ENCODE results near the gene TNS3.
A peak's percentile ranks its signal among the peaks of the same experiment; 100 is the strongest.

TNS3 gene

GRCh38 chr7:47255007-47255406, 326.9 kb downstream of the TNS3 start:
- Mint-ChIP-seq H3K27me3 (peaks cover 0 to 26% of the 10 kb centered on the region in 2 donors), H3K4me1 (ENCODE audit: low read depth in 2 of 2) (no peaks in the 10 kb centered on the region), H3K27ac (no peak overlapping the region), H3K36me3 (ENCODE audit: insufficient read depth) (no peaks in the 10 kb centered on the region), H3K9me3 (no peaks in the 10 kb centered on the region), H3K4me3 (peak overlapping the region in 1 of 2 donors; percentile 36)
- no peak for DNase-seq
- ATAC-seq (replicated peaks), result no peak

- ATAC-seq (replicated peaks) (peak; percentile 48), DNase-seq (peak in 1 of 3 experiments; percentile 2)
- no peaks in the 10 kb centered on the region for H3K4me1 Mint-ChIP-seq (ENCODE audit: low read depth in 2 of 2)
- peaks cover 0 to 26% of the 10 kb centered on the region in 2 donors for H3K27me3 Mint-ChIP-seq
- H3K4me3 Mint-ChIP-seq, result peak overlapping the region; percentile 7 to 36
- H3K9me3 Mint-ChIP-seq, result no peaks in the 10 kb centered on the region
- H3K27ac Mint-ChIP-seq, result no peak overlapping the region
- no peaks in the 10 kb centered on the region for H3K36me3 Mint-ChIP-seq (ENCODE audit: insufficient read depth)
These were observed 327.6 kb downstream of the TNS3 start for GRCh38 chr7:47254081-47254977.

GRCh38 chr7:47253650-47254080, 328.2 kb downstream of the TNS3 start:
- Mint-ChIP-seq H3K9me3 (no peaks in the 10 kb centered on the region), H3K4me1 (ENCODE audit: low read depth in 2 of 2) (no peaks in the 10 kb centered on the region), H3K36me3 (ENCODE audit: insufficient read depth) (no peaks in the 10 kb centered on the region), H3K27me3 (peaks cover 0 to 26% of the 10 kb centered on the region in 2 donors), H3K4me3 (peak overlapping the region in 1 of 2 donors; percentile 7), H3K27ac (no peak overlapping the region)
- DNase-seq (no peak), ATAC-seq (replicated peaks) (no peak)

GRCh38 chr7:47252675-47253074, 329.2 kb downstream of the TNS3 start:
- Mint-ChIP-seq H3K4me3 (no peak overlapping the region), H3K9me3 (no peaks in the 10 kb centered on the region), H3K4me1 (ENCODE audit: low read depth in 2 of 2) (no peaks in the 10 kb centered on the region), H3K27ac (no peak overlapping the region), H3K27me3 (peaks cover 0 to 26% of the 10 kb centered on the region in 2 donors), H3K36me3 (ENCODE audit: insufficient read depth) (no peaks in the 10 kb centered on the region)
- ATAC-seq (replicated peaks), result no peak
- DNase-seq, result no peak

- H3K27me3 Mint-ChIP-seq, result peaks cover 0 to 13% of the 10 kb centered on the region in 2 donors
These were observed 332.6 kb downstream of the TNS3 start for GRCh38 chr7:47249361-47249760.

GRCh38 chr7:47248797-47249196, 333.1 kb downstream of the TNS3 start:
- peaks cover 0 to 11% of the 10 kb centered on the region in 2 donors for H3K27me3 Mint-ChIP-seq
- DNase-seq (no peak), ATAC-seq (replicated peaks) (no peak)
- no peak overlapping the region for H3K27ac Mint-ChIP-seq
- no peaks in the 10 kb centered on the region for H3K4me1 Mint-ChIP-seq (ENCODE audit: low read depth in 2 of 2)
- no peaks in the 10 kb centered on the region for H3K9me3 Mint-ChIP-seq
- H3K36me3 Mint-ChIP-seq (ENCODE audit: insufficient read depth), result no peaks in the 10 kb centered on the region
- no peak overlapping the region for H3K4me3 Mint-ChIP-seq

More at GRCh38 chr7:47249361-47249760, 332.6 kb downstream of the TNS3 start:
- Mint-ChIP-seq H3K4me3 (no peak overlapping the region), H3K27ac (no peak overlapping the region), H3K9me3 (no peaks in the 10 kb centered on the region), H3K4me1 (ENCODE audit: low read depth in 2 of 2) (no peaks in the 10 kb centered on the region), H3K36me3 (ENCODE audit: insufficient read depth) (no peaks in the 10 kb centered on the region)
- DNase-seq (no peak), ATAC-seq (replicated peaks) (no peak)

- DNase-seq, result no peak
- Mint-ChIP-seq H3K9me3 (no peaks in the 10 kb centered on the region), H3K36me3 (ENCODE audit: insufficient read depth) (no peaks in the 10 kb centered on the region), H3K4me1 (ENCODE audit: low read depth in 2 of 2) (no peaks in the 10 kb centered on the region), H3K27ac (no peak overlapping the region), H3K4me3 (no peak overlapping the region), H3K27me3 (no peaks in the 10 kb centered on the region)
- no peak for ATAC-seq (replicated peaks)
These were observed 334.8 kb downstream of the TNS3 start for GRCh38 chr7:47247132-47247531.

GRCh38 chr7:47244692-47245091, 337.2 kb downstream of the TNS3 start:
- no peaks in the 10 kb centered on the region for H3K36me3 Mint-ChIP-seq (ENCODE audit: insufficient read depth)
- no peaks in the 10 kb centered on the region for H3K4me1 Mint-ChIP-seq (ENCODE audit: low read depth in 2 of 2)
- H3K4me3 Mint-ChIP-seq, result no peak overlapping the region

GRCh38 chr7:47241112-47242065, 340.5 kb downstream of the TNS3 start:
- H3K27me3 Mint-ChIP-seq, result no peaks in the 10 kb centered on the region
- H3K9me3 Mint-ChIP-seq, result no peaks in the 10 kb centered on the region
- DNase-seq (no peak), ATAC-seq (replicated peaks) (no peak)
- H3K4me1 Mint-ChIP-seq (ENCODE audit: low read depth in 2 of 2), result no peaks in the 10 kb centered on the region
- H3K4me3 Mint-ChIP-seq, result no peak overlapping the region
- H3K36me3 Mint-ChIP-seq (ENCODE audit: insufficient read depth), result no peaks in the 10 kb centered on the region
- H3K27ac Mint-ChIP-seq, result no peak overlapping the region

More at GRCh38 chr7:47244692-47245091, 337.2 kb downstream of the TNS3 start:
- Mint-ChIP-seq H3K27me3 (no peaks in the 10 kb centered on the region), H3K9me3 (no peaks in the 10 kb centered on the region), H3K27ac (no peak overlapping the region)
- no peak for DNase-seq
- no peak for ATAC-seq (replicated peaks)

- Mint-ChIP-seq H3K36me3 (ENCODE audit: insufficient read depth) (no peaks in the 10 kb centered on the region), H3K27me3 (no peaks in the 10 kb centered on the region)
- ATAC-seq (replicated peaks), result no peak
These were observed 341.9 kb downstream of the TNS3 start for GRCh38 chr7:47239931-47240421.

GRCh38 chr7:47239034-47239433, 342.9 kb downstream of the TNS3 start:
- Mint-ChIP-seq H3K9me3 (no peaks in the 10 kb centered on the region), H3K4me3 (no peak overlapping the region), H3K36me3 (ENCODE audit: insufficient read depth) (no peaks in the 10 kb centered on the region), H3K27me3 (no peaks in the 10 kb centered on the region), H3K27ac (no peak overlapping the region), H3K4me1 (ENCODE audit: low read depth in 2 of 2) (no peaks in the 10 kb centered on the region)
- ATAC-seq (replicated peaks) (no peak), DNase-seq (no peak)

More at GRCh38 chr7:47239931-47240421, 341.9 kb downstream of the TNS3 start:
- Mint-ChIP-seq H3K4me3 (no peak overlapping the region), H3K4me1 (ENCODE audit: low read depth in 2 of 2) (no peaks in the 10 kb centered on the region), H3K27ac (no peak overlapping the region), H3K9me3 (no peaks in the 10 kb centered on the region)
- no peak for DNase-seq

GRCh38 chr7:47236480-47237129, 345.3 kb downstream of the TNS3 start:
- H3K4me3 Mint-ChIP-seq, result no peak overlapping the region
- H3K9me3 Mint-ChIP-seq, result no peaks in the 10 kb centered on the region
- H3K4me1 Mint-ChIP-seq (ENCODE audit: low read depth in 2 of 2), result no peaks in the 10 kb centered on the region
- H3K27me3 Mint-ChIP-seq, result no peaks in the 10 kb centered on the region
- no peaks in the 10 kb centered on the region for H3K36me3 Mint-ChIP-seq (ENCODE audit: insufficient read depth)
- DNase-seq (no peak), ATAC-seq (replicated peaks) (no peak)
- no peak overlapping the region for H3K27ac Mint-ChIP-seq

- no peak for DNase-seq
- H3K4me3 Mint-ChIP-seq, result no peak overlapping the region
- no peak overlapping the region for H3K27ac Mint-ChIP-seq
- no peaks in the 10 kb centered on the region for H3K36me3 Mint-ChIP-seq (ENCODE audit: insufficient read depth)
- no peaks in the 10 kb centered on the region for H3K4me1 Mint-ChIP-seq (ENCODE audit: low read depth in 2 of 2)
- H3K27me3 Mint-ChIP-seq, result no peaks in the 10 kb centered on the region
- no peaks in the 10 kb centered on the region for H3K9me3 Mint-ChIP-seq
- no peak for ATAC-seq (replicated peaks)
These were observed 347.9 kb downstream of the TNS3 start for GRCh38 chr7:47233996-47234395.
